GM18505 (cell line): ENCODE measurements around the gene NACAD.

Experiments
- ATAC-seq: cut with Tn5 transposase; IDR thresholded peaks from one replicate; pipeline ENCODE4 v1.9.1; 2021; ENCODE audit not compliant: unreplicated experiment
- POLR2A ChIP-seq: IDR thresholded peaks from 4 replicates; pipeline ENCODE4 v1.6.1; 2011; ENCODE audit warnings: borderline replicate concordance; ENCODE audit not compliant: insufficient read depth, insufficient read length; ENCODE audit errors: extremely low read depth

The NACAD gene

GRCh38 chr7:45092100-45092930 is 3.5 kb upstream of the NACAD start:
- no peak for ATAC-seq
- TF ChIP-seq POLR2A, result no peak

DNA sequence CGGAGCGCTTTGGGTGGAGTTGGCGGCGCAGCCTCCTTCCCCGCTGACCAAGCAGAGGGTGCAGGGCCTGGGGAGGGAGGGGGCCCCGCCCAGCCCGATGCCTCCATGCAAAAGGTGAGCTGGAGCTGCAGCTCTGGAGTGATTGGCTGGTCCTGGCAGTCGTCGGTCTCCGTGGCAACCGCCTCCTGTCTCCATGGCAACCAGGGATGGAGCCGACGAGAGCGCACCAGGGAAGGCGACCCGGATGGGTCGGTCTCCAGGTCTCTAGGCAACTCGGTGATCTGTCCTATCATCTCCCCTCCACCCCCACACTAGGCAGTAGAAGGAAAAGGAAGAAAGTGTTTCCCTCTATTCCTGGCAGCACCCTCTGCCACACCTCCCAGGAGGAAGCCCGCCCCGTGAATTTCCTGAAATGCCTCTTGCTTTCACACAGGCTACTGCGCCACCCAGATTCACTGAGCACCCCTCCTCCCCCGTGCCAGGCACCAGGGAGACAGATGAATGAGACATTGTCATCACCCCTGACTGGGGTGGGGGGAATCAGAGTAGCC is 647 bp upstream of the NACAD start:
- no peak for ATAC-seq
- TF ChIP-seq POLR2A, result no peak

DNA sequence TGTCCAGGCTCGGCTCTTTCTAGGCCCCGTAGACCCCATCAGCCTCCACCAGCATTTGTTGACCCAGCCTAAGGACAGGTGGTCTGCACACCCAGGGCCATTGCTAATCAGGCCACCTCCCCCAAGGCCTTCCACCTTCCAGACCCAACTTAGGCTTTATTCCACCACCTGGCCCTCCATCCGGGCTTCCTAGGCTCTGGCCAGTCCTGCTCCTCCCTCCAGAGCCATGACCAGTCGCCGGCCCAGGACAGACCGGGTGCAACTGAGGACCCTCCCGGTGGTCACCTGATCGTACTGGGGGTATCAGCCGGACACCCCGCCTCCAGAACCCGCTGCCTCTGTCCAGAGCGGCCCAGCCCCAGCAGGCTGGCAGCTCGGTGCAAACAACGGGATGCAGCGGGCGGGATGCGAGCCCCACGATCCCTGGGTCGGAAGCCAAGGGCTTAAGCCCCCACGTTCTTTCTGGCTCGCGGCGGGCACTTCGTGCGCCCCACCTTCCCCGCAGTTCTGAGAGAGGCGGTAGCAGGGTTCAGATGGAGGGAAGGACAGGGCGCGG is 545 bp downstream of the NACAD start:
- ATAC-seq, result no peak
- no peak for TF ChIP-seq POLR2A

DNA sequence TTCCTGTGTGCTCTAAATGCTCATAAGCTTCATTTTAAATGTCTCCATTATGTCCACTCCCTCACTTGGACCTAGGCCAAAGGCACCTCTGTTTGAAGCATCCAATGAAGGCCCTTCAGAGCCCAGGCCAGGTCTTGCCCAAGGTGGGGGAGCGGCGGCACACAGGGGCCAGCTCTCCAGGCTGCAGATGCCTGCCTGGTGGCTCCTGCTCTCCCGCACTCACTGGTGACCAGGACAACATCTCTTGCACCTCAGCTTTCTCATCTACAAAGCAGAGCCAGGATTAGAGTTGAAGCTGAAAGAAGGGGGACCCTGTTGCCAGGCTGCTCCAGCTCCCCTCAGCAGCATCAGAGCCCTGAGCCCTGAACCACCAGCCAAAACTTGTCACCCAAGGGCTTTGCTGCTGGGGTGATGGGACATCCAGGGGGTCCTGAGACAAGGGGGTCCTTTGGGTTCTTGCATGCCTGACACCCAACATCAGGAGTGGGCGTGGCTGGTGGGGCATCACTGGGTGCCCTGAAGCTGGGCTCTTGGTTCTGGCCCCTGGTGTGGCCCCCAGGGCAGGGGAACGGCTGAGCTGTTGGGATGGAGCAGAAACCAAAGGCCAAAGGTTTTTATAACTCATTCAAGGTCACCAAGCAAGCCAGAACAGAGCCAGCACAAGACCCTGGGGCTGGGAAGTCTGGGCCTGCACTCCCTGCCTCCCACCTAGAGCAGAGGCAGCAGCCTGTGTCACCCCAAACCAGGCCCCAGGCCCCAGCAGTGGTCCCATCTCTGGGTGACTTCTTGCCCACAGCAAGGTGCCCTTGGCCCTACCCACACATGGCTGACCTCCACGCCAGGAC is 1.2 kb downstream of the NACAD start:
- ATAC-seq, result no peak
- no peak for TF ChIP-seq POLR2A

DNA sequence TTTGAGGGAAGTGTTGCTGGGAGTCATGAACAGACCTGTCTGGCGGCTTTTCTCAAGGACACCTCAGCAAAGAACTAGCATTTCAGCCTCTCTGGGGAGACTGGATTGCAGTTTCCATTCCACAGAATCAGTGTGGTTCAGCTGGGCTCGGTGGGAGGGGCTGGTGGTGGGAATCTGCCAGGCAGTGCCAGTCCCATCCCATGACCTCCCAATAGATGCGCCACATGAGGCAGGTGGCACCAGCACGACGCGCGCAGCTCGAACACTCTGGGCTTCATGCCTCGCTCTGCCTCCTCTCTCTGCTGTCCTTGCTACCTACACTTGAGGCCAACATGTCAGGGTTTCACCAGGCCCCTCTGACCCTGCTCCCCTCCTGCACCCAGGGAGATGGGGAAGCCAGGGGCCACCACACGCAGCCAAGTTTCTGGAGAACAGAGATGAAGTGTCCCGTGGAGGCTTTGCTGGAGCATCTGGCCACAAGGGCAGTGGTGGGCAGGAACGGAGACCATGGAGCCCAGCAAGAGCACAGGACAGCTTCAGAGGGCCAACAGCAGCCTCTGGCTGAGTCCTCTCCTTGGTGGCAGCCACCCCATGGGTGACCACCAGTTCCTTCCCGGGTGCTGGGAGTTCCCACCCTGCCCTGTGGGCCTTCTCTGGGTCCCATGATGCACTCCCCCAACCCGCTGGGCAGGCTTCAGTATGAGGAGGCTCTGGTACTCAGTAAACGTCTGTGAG is 2.3 kb downstream of the NACAD start:
- no peak for TF ChIP-seq POLR2A
- no peak for ATAC-seq

GRCh38 chr7:45085619-45086200 is 3.1 kb downstream of the NACAD start:
- no peak for TF ChIP-seq POLR2A
- no peak for ATAC-seq

GRCh38 chr7:45084901-45085618 is 3.7 kb downstream of the NACAD start:
- ATAC-seq, result no peak
- no peak for TF ChIP-seq POLR2A

DNA sequence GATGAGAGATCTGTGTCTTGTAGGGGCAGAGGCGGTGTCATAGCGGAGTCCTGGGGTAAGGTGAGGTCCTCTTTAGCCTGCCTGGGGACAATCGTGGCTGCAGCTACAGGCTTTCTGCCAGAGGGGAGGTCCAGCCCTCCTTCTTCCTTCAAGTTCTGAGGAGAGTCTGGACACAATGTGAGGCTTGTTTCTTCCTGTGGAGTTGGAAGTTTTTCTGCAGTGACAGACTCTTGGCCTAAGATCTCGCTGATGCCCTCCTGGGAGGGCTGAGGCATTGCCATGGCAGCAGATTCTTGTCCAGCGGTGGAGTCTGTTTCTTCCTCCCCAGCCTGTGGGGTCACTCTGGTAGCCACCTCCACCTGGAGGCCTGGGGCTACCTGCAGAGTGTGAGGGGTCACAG is 4.4 kb downstream of the NACAD start:
- TF ChIP-seq POLR2A, result no peak
- no peak for ATAC-seq

- TF ChIP-seq POLR2A, result no peak
- no peak for ATAC-seq
Measured at GRCh38 chr7:45082831-45083331, 5.9 kb downstream of the NACAD start.

GRCh38 chr7:45082031-45082830 is 6.5 kb downstream of the NACAD start:
- no peak for TF ChIP-seq POLR2A
- ATAC-seq, result no peak

- TF ChIP-seq POLR2A, result no peak
- ATAC-seq, result no peak
Measured at GRCh38 chr7:45081670-45081974, 7.1 kb downstream of the NACAD start.
